Aorta (tissue), 5 donors: ENCODE measurements around the gene SLC38A8. TPM values are rescaled to one million over a fixed set of nuclear protein-coding genes. Genes with fewer than 3 reads are reported as not detected.

Source experiments
- ATAC-seq: fragments of 200-7000 bp; cut with Tn5 transposase; one replicate; pipeline ENCODE4 v1.9.1; 2022; ENCODE audit warnings: moderate library complexity; ENCODE audit not compliant: low FRiP score
- DNase-seq, 2 donors: peaks; one replicate each; pipeline ENCODE4 v3.0.0-alpha.2; 2020
- H3K27ac ChIP-seq, 2 donors: one replicate each; pipeline ENCODE4 v1.5.1; 2013; ENCODE audit warnings: low read length in 2 of 2, mild to moderate bottlenecking in 2 of 2, moderate library complexity in 2 of 2, control low read depth in 1 of 2, inconsistent platforms in 1 of 2, low read depth in 1 of 2
- H3K27me3 ChIP-seq, 2 donors: one replicate each; pipeline ENCODE4 v1.6.1; 2013; ENCODE audit warnings: control low read depth in 1 of 2, low read length in 1 of 2, mild to moderate bottlenecking in 1 of 2, moderate library complexity in 1 of 2; ENCODE audit not compliant: insufficient read depth in 2 of 2, control insufficient read depth in 1 of 2
- H3K36me3 ChIP-seq, 2 donors: one replicate each; pipeline ENCODE4 v1.6.1; 2013; ENCODE audit warnings: control low read depth in 1 of 2, low read length in 1 of 2, mild to moderate bottlenecking in 1 of 2; ENCODE audit not compliant: insufficient read depth in 2 of 2, control insufficient read depth in 1 of 2
- H3K4me1 ChIP-seq, 2 donors: one replicate each; pipeline ENCODE4 v1.6.1; 2013; ENCODE audit warnings: low read length in 2 of 2, control low read depth in 1 of 2, mild to moderate bottlenecking in 1 of 2, moderate library complexity in 1 of 2; ENCODE audit not compliant: insufficient read depth in 2 of 2, control insufficient read depth in 1 of 2
- H3K4me3 ChIP-seq, 2 donors: one replicate each; pipeline ENCODE4 v1.5.1; 2013; ENCODE audit warnings: low read length in 2 of 2, control low read depth in 1 of 2, mild to moderate bottlenecking in 1 of 2
- H3K9me3 ChIP-seq: one replicate; pipeline ENCODE4 v1.6.1; 2013; ENCODE audit warnings: mild to moderate bottlenecking, low read length; ENCODE audit not compliant: control insufficient read depth
- WGBS, 2 donors: extraction: QIAGEN DNeasy Blood & Tissue Kit; methylation state at CpG; one replicate each; pipeline ENCODE4 v1.1.7; 2013; 5-methylcytosine and 5-hydroxymethylcytosine counted together
- intact Hi-C, 2 donors: fragments of 100-400 bp; cut with DNase I; formaldehyde crosslinking; loops; one replicate each; pipeline versions ENCODE4 v1.14.2 to v1.15.0; 2022
- polyA plus RNA-seq, 2 donors: library from polyadenylated mRNA; stranded (reverse); fragments of 200-250 nt; gene quantifications; one replicate each; pipeline ENCODE4 v1.2.3, GENCODE V29; 2013
- total RNA-seq, 2 donors: library from RNA; stranded (reverse); fragmentation: NEBNext Ultra II Directional; extraction: Animal tissue kit (Norgen Biotek cat#: 25700); gene quantifications; one replicate each; pipeline ENCODE4 v1.2.1, GENCODE V29; 2021
- donor health status: healthy with polysubstance abuse.
- donor health status: Bipolar disorder and iron deficiency.
- donor health status: DM: no; HTN: no; CAD: no.
- donor health status: DM: no; HTN: no; CAD: no.
- donor health status: DM: yes; HTN: yes; CAD: no.

Gene SLC38A8
- total and polyA plus RNA-seq, 4 donors: not detected

GRCh38 chr16:83966153-83966696 lies 76.4 kb downstream of the SLC38A8 start:
- Histone ChIP-seq H3K27me3 (no peaks in the 10 kb centered on the region), H3K4me3 (no peak overlapping the region), H3K36me3 (peaks cover 0 to 2% of the 10 kb centered on the region in 2 donors), H3K27ac (no peak overlapping the region), H3K9me3 (no peaks in the 10 kb centered on the region), H3K4me1 (no peaks in the 10 kb centered on the region)
- DNase-seq: peak in 1 of 2 donors; percentile 38
- no peak for ATAC-seq
- WGBS, 2 donors: 93 to 95% methylated on average over 8 to 13 of the region's 13 CpGs
- intact Hi-C loops: loop anchor here (5.0 to 10.0 kb wide), 2 partner anchors 216 to 219 kb away; partner anchors contain the start of gene TAF1C (in 1 of the 2)

GRCh38 chr16:83965444-83966152 lies 77.0 kb downstream of the SLC38A8 start:
- 93 to 96% methylated on average over 36 of the region's 36 CpGs for WGBS, 2 donors
- intact Hi-C loops: loop anchor here (5.0 to 10.0 kb wide), 2 partner anchors 217 to 219 kb away; partner anchors contain the start of gene TAF1C (in 1 of the 2)
- DNase-seq: peak; percentile 39 to 72
- Histone ChIP-seq H3K4me3 (no peak overlapping the region), H3K36me3 (peaks cover 0 to 2% of the 10 kb centered on the region in 2 donors), H3K27ac (no peak overlapping the region), H3K27me3 (no peaks in the 10 kb centered on the region), H3K9me3 (no peaks in the 10 kb centered on the region), H3K4me1 (no peaks in the 10 kb centered on the region)
- peak; percentile 13 for ATAC-seq

- Histone ChIP-seq H3K9me3 (no peaks in the 10 kb centered on the region), H3K4me3 (no peak overlapping the region), H3K27ac (no peak overlapping the region), H3K36me3 (peaks cover 2 to 5% of the 10 kb centered on the region in 2 donors), H3K4me1 (no peaks in the 10 kb centered on the region), H3K27me3 (no peaks in the 10 kb centered on the region)
- intact Hi-C loops: loop anchor here (5.0 to 10.0 kb wide), 2 partner anchors 217 to 220 kb away; partner anchors contain the start of gene TAF1C (in 1 of the 2)
- DNase-seq (peak; percentile 8 to 62), ATAC-seq (no peak)
- 96% methylated on average over 26 of the region's 26 CpGs for WGBS, 2 donors
Observed at GRCh38 chr16:83964684-83965443, 77.7 kb downstream of the SLC38A8 start.

- H3K36me3 ChIP-seq: peaks cover 2 to 5% of the 10 kb centered on the region in 2 donors
- 55 to 61% methylated on average over 22 of the region's 22 CpGs for WGBS, 2 donors
- H3K4me3 ChIP-seq: no peak overlapping the region
- H3K27me3 ChIP-seq: no peaks in the 10 kb centered on the region
- no peaks in the 10 kb centered on the region for H3K9me3 ChIP-seq
- peak; percentile 52 to 74 for DNase-seq
- intact Hi-C loops: loop anchor here in 1 of 2 donors (10.0 kb wide), 1 partner anchor 221 kb away; the partner anchor contains the start of gene TAF1C
- no peaks in the 10 kb centered on the region for H3K4me1 ChIP-seq
- peak; percentile 5 for ATAC-seq
- peak overlapping the region in 1 of 2 donors; percentile 69 for H3K27ac ChIP-seq
Observed at GRCh38 chr16:83963277-83964119, 79.1 kb downstream of the SLC38A8 start.

GRCh38 chr16:83961591-83961990 lies 81.0 kb downstream of the SLC38A8 start:
- 90 to 93% methylated on average over 5 of the region's 5 CpGs for WGBS, 2 donors
- intact Hi-C loops: loop anchor here in 1 of 2 donors (10.0 kb wide), 1 partner anchor 223 kb away; the partner anchor contains the start of gene TAF1C
- Histone ChIP-seq H3K27me3 (no peaks in the 10 kb centered on the region), H3K4me1 (no peaks in the 10 kb centered on the region), H3K27ac (no peak overlapping the region), H3K36me3 (peaks cover 2 to 5% of the 10 kb centered on the region in 2 donors), H3K4me3 (no peak overlapping the region), H3K9me3 (no peaks in the 10 kb centered on the region)
- ATAC-seq: no peak
- DNase-seq: no peak

GRCh38 chr16:83960521-83961249 lies 81.9 kb downstream of the SLC38A8 start:
- intact Hi-C loops: loop anchor here in 1 of 2 donors (10.0 kb wide), 1 partner anchor 224 kb away; the partner anchor contains the start of gene TAF1C
- H3K36me3 ChIP-seq: peaks cover 0 to 5% of the 10 kb centered on the region in 2 donors
- no peaks in the 10 kb centered on the region for H3K4me1 ChIP-seq
- H3K9me3 ChIP-seq: no peaks in the 10 kb centered on the region
- H3K27ac ChIP-seq: no peak overlapping the region
- no peaks in the 10 kb centered on the region for H3K27me3 ChIP-seq
- no peak for DNase-seq
- 91 to 93% methylated on average over 29 of the region's 29 CpGs for WGBS, 2 donors
- H3K4me3 ChIP-seq: no peak overlapping the region
- ATAC-seq: no peak
